ENCODE measurements around the gene LDLR. TPM values are rescaled to one million over a fixed set of nuclear protein-coding genes. Genes with fewer than 3 reads are reported as not detected.

Gene LDLR
- total RNA-seq, 4 donors from 2014 or later: 11.0 to 31.1 (median 23.3) TPM

- TF ChIP-seq CTCF (IDR thresholded peaks at IDR 0.05; ENCODE audit: low read depth): no peak
Observed at GRCh38 chr19:11050323-11051114, 38.7 kb upstream of the LDLR start.

DNA sequence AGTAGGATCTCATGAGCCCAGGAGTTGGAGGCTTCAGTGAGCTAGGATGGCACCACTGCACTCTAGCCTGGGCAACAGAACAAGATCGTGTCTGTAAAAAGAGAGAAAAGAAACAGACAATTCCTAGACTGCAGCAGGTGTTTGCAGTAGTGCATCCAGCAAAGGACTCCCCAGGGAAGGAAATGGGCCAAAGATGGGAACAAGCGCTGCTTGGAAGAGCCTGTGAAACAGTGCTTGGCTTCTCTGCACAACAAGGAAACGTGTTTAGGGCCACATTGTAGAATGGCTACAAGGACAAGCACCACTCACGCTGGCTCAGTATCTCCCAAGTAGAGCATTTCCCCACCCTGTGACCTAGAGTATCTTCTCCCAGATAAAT lies 35.5 kb upstream of the LDLR start:
- TF ChIP-seq CTCF (IDR thresholded peaks at IDR 0.05; ENCODE audit: low read depth): no peak

GRCh38 chr19:11054200-11054599 lies 35.1 kb upstream of the LDLR start:
- TF ChIP-seq CTCF (IDR thresholded peaks at IDR 0.05; ENCODE audit: low read depth): no peak

- no peak for TF ChIP-seq CTCF (IDR thresholded peaks at IDR 0.05; ENCODE audit: low read depth)
Observed at GRCh38 chr19:11054628-11055027, 34.6 kb upstream of the LDLR start.

GRCh38 chr19:11058246-11059030 lies 30.8 kb upstream of the LDLR start:
- TF ChIP-seq CTCF (IDR thresholded peaks at IDR 0.05; ENCODE audit: low read depth): no peak

GRCh38 chr19:11059511-11060358 lies 29.5 kb upstream of the LDLR start:
- no peak for TF ChIP-seq CTCF (IDR thresholded peaks at IDR 0.05; ENCODE audit: low read depth)

Data from subcutaneous adipose tissue (tissue), 4 donors.